Inflammatory macrophage treated with lipopolysaccharide for 1 hour (primary cell): ENCODE data around the gene KSR1.

Experiments used
- DNase-seq, 2 donors: peaks; one replicate each; pipeline ENCODE4 v3.0.0-alpha.2; 2020 to 2022

The KSR1 gene

GRCh38 chr17:27475070-27475673 lies 18.9 kb downstream of the KSR1 start:
- DNase-seq: no peak

DNA sequence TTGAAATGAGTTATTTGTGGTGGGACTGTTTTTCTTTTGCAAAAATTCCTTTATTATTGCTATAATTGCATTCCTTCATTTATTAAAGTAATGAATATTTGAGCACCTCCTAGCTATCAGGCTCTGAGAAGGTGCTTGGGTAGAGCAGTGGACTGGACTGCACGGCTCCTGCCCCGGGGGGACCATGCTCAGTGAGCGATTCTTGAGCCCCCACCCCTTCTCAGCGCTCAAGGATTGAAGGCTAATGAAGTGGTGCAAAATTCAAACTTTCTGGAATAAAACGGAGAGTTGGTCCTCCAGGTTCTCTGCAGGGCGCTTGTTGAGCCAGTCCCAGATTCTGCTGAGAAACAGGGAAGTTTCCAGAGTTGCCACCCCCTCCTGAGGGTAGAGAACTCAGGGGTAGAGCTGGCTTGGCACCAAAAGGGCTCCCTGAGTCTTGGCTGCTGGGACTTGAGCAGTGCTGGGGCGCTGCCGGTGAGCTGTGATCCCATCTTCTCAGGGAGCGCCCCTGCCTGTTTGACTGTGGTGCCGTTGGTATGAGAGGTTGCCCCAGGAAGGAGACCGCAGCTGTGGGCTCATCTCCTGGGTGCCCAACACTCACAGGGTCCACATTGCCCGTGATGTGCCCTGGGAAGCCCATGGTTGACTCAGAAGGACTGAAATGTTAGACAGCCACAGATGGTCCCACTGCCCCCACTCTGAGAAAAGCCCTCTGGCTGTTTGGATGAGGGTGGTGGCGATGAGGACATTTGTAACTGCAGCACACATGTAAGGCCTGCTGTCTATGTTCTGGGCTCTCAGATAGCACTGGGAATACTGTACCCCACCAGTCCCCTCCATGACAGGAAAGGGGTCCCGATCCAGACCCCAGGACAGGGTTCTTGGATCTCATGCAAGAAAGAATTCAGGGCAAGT lies 20.0 kb downstream of the KSR1 start:
- no peak for DNase-seq

GRCh38 chr17:27477050-27477888 lies 21.0 kb downstream of the KSR1 start:
- no peak for DNase-seq

DNA sequence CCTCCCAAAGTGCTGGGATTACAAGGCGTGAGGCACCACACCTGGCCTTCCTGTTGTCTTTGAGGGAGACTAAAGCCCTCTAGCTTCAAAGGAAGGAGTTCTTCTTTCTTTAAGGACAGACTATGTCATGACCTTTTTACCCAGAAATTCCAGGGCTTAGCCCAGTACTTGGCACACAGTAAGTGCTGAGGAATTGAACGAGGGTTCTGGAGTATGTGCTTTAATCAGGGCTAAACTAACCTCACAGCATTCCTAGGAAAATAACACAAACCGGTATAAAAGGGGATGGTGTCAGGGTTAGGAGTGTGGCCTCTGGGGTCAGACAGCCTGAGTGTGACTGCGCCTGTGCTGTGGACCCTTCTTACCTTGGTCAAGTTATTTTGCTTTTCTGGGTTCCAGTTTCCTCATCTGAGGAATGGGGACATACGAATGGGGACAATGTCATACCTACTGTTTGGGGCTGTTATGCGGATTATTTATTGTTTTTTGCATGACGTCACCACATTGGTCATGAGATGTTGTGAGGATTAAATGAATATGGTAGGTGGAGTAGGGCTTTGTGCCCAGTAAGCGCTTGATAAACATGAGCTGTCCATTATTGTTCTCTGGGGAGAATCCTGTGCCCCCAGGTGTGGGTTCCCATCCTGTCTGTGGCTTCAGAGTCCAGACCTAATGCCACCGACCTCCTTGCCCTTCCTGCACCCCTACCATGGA lies 21.9 kb downstream of the KSR1 start:
- DNase-seq: no peak

DNA sequence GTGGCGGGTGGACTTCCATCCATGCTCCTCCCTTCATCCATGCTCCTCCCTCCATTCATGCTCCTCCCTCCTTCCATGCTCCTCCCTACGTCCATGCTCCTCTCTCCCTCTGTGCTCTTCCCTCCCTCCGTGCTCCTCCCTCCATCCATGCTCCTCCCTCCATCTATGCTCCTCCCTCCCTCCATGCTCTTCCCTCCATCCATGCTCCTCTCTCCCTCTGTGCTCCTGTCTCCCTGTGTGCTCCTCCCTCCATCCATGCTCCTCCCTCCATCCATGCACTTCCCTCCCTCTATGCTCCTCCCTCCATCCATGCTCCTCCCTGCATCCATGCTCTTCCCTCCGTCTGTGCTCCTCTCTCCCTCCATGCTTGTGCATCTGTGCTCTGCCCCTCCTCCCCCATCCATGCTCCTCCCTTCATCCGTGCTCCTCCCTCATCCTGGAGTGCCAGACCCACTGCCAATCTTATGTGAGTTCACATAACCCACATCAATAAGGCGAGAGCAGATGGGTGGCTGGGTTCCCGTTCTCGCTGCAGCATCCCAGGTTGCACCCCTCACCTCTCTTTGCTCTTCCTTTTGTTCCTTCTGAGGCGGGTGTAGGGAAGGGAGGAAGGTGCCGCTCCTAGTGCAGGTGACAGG lies 22.8 kb downstream of the KSR1 start:
- no peak for DNase-seq

- no peak for DNase-seq
Observed at GRCh38 chr17:27479838-27480237, 23.6 kb downstream of the KSR1 start.

GRCh38 chr17:27480699-27481098 lies 24.5 kb downstream of the KSR1 start:
- DNase-seq: no peak

DNA sequence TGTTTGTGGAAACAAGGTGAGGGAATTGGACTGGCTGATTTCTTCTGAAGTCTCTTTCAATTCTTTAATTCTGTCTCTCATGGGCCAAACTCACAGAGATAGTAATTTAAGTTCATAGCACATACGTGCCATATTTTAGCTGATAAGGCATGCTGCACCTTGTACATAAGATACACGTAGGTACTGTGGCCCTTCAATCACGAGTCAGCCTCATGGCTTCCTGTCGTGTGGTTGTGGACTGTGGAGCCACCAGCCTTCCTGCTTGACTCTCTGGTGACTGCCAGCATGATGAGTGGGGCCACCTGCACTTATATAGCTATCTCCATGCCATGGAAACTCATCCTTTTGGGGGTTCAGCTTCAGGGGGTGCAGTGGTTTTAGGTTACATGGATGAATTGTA lies 25.1 kb downstream of the KSR1 start:
- DNase-seq: no peak

DNA sequence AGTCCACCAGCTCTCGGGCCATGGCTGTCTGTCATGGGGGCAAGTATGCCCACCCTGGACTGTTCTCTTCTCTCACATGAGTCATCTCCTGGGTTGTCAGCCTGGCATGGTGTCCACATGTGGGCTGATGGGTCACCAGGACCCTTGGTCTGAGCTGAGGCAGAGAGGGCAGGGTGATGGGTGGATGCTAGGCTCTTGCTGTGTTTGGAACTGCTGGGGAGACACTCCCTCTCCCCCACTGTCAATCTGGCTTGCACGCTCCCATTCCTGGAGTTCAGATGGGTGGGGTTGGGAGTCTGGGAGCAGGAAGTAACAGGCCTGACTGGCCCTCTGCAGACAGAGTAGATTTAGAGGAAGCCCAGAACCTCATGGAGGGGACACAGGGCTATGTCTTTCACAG lies 28.9 kb downstream of the KSR1 start:
- no peak for DNase-seq

GRCh38 chr17:27485716-27486495 lies 29.7 kb downstream of the KSR1 start:
- DNase-seq: no peak

GRCh38 chr17:27486741-27487140 lies 30.5 kb downstream of the KSR1 start:
- peak; percentile 62 to 64 for DNase-seq

DNA sequence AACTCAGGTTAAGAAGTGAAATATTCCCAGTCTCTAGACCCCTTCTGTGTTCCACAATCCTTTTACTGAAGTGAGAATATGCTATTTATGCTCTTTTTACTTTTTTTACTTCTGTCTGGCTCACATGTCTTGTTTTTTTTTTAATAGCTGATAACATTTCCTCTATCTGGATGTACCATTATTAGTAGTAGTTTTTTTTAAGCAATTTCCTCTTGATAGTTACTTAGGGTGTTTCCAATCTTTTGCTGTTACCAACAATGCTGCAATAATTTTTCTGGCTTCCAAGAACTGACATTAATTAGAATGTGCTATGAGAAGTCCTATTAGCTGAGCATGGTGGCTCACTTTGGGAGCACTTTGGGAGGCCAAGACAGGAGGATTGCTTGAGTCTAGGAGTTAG lies 32.0 kb downstream of the KSR1 start:
- DNase-seq: peak; percentile 70 to 85

- peak; percentile 72 to 79 for DNase-seq
Observed at GRCh38 chr17:27489045-27489715, 32.9 kb downstream of the KSR1 start.

DNA sequence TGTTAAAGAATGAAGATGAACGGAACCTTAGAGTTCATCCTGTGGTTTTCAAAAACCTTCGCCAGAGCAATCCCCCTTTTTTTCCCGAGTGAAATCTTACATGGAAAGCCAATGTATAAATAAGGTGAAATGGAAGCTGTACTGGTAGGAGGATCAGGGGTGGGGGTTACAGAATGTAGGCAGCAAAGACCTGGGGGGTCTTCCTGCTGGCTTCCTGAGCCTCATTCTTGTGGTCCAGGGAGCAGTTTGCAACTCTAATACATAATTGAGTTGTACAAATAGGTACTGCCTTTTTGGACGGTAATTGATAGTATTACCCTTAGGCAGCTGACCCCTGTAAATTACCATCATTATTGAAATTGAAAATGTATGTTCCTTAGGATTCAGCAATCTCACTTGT lies 34.1 kb downstream of the KSR1 start:
- DNase-seq: no peak

DNA sequence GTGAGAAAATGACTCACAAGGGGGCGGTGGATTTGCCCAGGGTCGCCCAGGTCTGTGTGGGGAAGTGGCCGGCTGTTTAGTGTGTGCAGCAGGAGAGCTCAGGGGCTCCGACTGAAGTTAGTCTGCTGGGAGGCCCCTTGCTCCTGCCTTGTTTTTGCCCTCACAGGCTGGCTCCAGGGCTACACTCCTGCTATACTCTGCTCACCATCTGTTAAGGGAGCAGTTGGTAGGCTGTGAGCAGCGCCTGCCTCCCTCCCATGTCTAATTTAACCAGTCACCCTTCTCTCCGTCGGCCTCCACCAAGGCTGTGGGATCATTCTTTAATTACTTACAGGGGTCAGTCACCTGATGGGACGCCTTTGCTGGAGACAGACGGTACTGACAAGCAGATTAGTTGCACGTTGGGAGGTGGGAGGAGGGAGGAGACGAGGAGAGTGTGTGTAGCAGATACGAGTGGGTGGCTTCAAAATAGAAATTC lies 35.5 kb downstream of the KSR1 start:
- DNase-seq: peak in 1 of 2 donors; percentile 34

DNA sequence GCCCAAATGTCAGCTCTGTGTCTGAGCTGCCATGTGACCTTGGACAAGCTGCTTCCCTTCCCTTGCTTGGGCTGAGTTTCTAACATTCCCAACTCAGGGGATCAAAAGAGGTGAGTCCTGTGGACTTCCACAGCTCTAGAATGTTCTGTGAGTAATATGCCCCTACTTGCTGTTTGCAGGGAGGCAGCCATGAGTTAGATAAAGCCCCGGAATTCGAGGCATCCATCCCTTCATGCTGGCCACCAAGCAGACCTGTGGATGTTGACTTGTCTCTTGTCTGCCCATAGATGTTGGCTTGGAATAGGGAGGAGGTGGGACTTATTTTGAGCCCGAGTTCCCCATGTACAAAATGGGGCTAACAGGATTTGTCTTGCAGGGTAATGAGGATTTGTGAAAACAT lies 36.2 kb downstream of the KSR1 start:
- DNase-seq: no peak

- DNase-seq: no peak
Observed at GRCh38 chr17:27493088-27493487, 36.8 kb downstream of the KSR1 start.

DNA sequence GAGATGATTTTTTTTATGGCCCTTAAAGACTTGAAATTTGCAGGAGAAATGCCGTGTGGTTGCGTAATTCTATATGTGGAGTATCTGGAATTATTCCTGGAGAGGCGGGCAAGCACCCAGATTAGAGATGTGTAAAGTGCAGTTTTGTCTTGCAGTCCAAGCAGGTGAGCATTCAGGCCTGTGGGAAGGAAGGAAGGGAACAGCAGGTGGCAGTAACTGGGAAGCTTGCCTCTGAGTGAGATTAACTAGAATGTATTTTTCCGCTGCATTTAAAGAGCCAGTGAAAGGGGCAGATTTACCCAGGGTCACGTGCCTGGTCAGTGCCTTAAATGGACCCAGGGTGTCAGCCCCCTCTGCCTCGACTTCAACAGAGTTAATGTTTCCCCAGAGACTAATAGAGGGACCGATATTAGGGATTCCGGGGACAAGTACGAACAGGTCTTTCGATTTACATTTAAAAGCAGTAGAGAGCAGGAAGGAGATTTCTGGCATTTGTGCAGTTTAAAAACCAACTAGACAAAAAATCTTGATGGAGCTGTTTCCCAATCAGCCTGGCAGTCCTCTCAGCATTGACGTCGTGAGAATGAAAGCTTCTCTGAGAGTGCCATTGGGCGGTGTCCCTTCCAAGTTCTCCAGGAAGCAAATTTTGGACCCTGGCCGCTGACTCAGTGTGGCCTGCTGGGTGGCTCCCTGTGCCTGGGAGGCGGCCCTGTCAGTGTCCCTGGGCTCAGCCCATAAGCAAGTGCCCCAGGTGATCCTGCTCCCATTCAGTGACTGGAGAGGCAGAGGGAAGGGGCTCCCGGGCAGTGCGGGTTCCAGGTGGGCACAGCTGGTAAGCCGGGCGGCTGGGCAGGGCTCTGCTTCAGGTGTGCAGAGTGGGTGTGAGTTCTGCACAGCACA lies 38.2 kb downstream of the KSR1 start:
- DNase-seq: peak; percentile 49 to 67

DNA sequence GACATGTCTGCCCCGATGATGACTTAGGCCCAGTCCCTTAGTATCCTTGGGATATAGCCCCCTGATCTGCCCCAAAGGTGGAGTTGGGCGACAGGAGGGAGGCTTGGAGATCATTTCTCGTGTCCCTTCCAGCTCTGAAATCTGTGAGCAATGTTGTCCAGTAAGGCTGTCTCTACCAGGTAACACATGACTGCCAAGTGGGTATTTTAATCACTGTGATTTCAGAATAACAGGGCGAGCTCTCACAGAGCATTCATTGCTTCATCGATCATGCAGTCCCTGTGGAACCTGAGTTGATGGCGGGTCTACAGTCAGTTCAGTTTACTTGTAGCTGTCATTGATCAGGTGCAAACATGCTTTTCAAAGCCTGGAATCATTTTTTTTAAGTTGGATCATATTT lies 39.2 kb downstream of the KSR1 start:
- DNase-seq: no peak

DNA sequence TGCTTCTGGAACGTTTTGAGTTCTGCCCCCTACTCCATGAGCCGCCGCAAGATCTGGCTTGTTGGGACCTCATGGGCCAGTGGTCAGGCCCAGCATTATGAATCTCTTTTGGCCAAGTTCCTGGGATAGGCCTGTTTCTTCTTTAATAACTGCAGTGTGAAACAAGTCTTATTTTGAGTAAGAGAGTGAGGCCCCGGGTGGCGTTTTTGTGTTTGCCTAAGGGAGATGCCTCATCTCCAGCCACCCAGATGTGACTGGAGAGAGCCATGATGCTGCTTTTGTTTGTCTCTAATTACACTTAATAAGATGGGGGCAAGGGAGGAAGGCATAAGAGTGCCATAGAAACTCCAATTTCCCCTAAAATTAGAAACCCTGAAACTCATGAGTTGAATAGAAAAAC lies 39.8 kb downstream of the KSR1 start:
- DNase-seq: no peak
